Measurements from ENCODE around the gene MAFF.
"Not testable (repeated sequence)": the region's sequence is repeated elsewhere in the genome, so short reads cannot be mapped to it uniquely, and the experiment has no call there.

DNA sequence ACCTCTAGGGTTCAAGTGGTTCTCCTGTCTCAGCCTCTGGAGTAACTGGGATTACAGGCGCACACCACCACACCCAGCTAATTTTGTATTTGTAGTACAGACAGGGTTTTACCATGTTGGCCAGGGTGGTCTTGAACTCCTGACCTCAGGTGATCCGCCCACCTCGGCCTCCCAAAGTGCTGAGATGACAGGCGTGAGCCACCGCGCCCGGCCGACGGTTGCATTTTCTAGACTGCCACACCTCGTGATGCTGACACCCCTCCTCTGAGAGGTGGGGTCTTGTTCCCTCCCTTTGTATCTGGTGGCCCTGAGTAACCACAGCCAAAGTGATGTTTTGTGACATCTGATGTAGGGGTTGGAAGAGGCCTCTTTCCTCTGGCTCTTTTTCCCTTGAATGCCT, 32.1 kb downstream of the MAFF start:
- TF ChIP-seq, protein P1, sequence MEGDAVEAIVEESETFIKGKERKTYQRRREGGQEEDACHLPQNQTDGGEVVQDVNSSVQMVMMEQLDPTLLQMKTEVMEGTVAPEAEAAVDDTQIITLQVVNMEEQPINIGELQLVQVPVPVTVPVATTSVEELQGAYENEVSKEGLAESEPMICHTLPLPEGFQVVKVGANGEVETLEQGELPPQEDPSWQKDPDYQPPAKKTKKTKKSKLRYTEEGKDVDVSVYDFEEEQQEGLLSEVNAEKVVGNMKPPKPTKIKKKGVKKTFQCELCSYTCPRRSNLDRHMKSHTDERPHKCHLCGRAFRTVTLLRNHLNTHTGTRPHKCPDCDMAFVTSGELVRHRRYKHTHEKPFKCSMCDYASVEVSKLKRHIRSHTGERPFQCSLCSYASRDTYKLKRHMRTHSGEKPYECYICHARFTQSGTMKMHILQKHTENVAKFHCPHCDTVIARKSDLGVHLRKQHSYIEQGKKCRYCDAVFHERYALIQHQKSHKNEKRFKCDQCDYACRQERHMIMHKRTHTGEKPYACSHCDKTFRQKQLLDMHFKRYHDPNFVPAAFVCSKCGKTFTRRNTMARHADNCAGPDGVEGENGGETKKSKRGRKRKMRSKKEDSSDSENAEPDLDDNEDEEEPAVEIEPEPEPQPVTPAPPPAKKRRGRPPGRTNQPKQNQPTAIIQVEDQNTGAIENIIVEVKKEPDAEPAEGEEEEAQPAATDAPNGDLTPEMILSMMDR (IDR thresholded peaks at IDR 0.05 in 2 of 3, conservative IDR thresholded peaks at IDR 0.05 in 1 of 3; ENCODE audit: borderline replicate concordance in 1 of 3, insufficient read depth in 1 of 3, low read depth in 2 of 3, low read length in 2 of 3), result not testable (repeated sequence)
- TF ChIP-seq, protein P2, sequence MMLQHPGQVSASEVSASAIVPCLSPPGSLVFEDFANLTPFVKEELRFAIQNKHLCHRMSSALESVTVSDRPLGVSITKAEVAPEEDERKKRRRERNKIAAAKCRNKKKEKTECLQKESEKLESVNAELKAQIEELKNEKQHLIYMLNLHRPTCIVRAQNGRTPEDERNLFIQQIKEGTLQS (IDR thresholded peaks at IDR 0.05), result not testable (repeated sequence)
- not testable (repeated sequence) for TF ChIP-seq POLR2AphosphoS5 (IDR thresholded peaks at IDR 0.05; ENCODE audit: low read depth, low read length); TCF7L2 (IDR thresholded peaks at IDR 0.05; ENCODE audit: borderline replicate concordance, extremely low read depth, insufficient read depth, insufficient read length)
